Measurements from ENCODE around the gene OLFML2B.

The OLFML2B gene

DNA sequence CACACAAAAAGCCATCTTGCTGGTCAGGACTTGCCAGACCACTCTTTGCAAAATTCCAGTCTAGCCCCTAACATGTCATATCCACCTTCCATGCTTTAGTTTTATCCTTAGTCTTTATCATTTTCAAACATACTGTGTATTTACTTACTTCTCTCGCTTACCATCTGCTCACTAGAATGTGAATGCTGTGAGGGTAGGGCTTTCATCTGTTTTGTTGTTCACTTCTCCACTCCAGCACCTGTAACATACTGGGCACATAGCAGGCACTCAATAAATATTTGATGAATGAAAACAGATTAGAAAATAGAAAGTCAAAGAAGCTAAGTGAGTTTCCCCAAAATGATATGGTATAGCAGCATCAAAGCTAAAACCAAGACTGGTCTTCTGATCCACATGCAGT lies 79.9 kb downstream of the OLFML2B start:
- no peak for DNase-seq

- no peak for DNase-seq
Measured at GRCh38 chr1:161941726-161942436, 81.8 kb downstream of the OLFML2B start.

- no peak for DNase-seq
Measured at GRCh38 chr1:161940866-161941591, 82.6 kb downstream of the OLFML2B start.

DNA sequence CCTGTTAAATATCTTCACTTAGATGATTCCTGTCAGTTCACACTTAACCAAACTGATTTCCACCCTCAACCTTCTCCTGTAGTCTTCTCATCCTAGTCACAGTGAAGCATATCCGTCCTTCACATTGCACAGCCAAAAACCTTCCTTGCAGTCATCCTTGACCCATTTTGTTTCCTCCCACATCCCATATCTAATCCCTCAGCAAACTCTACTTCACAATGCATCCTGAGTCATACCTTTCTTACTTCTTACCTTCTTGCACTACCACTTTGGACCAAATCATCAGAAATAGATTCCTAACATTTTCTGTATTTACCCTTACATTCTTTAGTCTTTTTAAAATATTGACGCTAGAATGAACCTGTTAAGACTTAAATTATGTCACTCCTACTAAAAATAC lies 86.9 kb downstream of the OLFML2B start:
- no peak for DNase-seq

- DNase-seq = no peak
Measured at GRCh38 chr1:161935264-161935663, 88.4 kb downstream of the OLFML2B start.

GRCh38 chr1:161933592-161934588 lies 89.8 kb downstream of the OLFML2B start:
- no peak for DNase-seq

Data from NCI-H446 treated with DMSO at 0.1 percent for 48 hours (cell line).